ENCODE data around the gene FLNA.
"Not testable (repeated sequence)": the region's sequence is repeated elsewhere in the genome, so short reads cannot be mapped to it uniquely, and the experiment has no call there.

The FLNA gene

GRCh38 chrX:154360155-154360713 lies 14.2 kb downstream of the FLNA start:
- no peak for DNase-seq (ENCODE audit: low read depth)

DNA sequence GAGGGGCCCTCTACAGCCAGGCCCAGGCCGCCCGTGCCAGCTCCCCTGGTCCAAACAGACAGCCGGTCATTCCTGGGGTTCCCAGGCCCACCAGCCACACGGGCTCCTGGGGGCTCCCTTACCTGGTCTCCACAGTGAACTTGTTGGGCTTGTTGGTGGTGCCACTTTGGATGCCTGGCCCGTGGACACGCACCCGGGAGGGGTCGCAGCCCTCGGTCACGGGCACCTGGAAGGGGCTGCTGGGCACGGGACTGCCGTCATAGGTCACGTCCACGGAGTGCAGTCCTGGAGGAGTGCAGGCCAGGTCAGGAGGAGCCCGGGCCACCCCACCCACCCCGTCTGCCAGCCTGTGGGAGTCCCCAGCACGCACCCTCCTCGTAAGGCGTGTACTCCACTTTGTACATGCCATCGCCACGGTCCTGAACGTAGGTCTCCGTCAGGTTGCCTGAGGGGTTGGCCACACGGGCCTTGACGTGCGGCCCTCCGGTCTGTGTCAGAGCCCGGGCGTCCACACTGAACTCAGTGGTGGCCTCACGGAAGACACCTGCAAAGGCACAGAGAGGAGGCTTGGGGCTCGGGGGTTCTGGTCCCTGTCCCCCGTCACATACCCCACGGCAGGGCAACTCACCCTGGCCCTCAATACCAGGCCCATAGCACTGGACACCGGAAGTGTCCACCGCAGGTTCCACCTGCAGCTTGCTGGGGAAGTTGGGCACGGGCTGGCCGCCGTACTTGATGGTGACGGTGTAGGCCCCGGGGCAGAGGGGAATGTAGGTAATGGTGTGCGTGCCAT lies 14.9 kb downstream of the FLNA start:
- DNase-seq (ENCODE audit: low read depth) = no peak

DNA sequence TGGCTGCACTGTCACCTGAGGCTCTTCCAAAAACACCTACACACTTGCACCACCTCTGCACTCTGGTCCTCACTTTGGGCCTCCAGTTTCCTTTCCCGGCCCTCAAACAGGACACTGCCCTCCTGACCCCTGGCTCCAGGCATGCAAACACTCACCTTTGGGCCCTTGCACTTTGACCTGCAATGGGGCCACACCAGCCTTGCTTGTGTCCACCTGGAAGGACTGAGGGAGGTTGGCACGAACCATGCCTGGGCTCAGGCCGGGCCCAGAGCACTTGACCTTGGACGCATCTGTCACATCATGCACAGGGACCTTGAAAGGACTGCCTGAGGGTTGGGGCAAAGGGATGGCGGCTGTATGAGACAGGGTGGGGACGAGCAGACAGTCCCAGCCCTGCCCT lies 15.6 kb downstream of the FLNA start:
- DNase-seq (ENCODE audit: low read depth) = no peak

- no peak for DNase-seq (ENCODE audit: low read depth)
Measured at GRCh38 chrX:154358011-154358410, 16.4 kb downstream of the FLNA start.

DNA sequence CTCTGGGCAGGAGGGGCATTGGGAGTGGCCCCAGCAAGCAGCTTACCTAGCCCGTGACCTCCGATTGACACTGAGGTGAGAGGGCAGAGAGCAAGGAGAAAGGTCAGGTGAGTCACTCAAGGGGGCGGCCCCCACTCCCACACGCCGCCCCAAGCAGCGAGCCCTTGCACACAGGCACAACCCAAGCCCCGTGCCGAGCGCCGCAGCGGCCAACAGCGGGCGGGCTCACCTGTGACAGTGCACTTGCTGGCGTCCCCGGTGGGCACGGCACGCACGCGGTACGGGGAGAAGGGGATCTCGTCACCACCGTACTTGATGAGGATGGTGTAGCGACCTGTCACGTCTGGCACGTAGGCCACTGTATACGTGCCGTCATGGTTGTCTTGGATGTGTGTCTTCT lies 17.2 kb downstream of the FLNA start:
- DNase-seq (ENCODE audit: low read depth) = no peak

- DNase-seq (ENCODE audit: low read depth) = no peak
Measured at GRCh38 chrX:154356596-154356995, 17.8 kb downstream of the FLNA start.

- no peak for DNase-seq (ENCODE audit: low read depth)
Measured at GRCh38 chrX:154355776-154356140, 18.7 kb downstream of the FLNA start.

DNA sequence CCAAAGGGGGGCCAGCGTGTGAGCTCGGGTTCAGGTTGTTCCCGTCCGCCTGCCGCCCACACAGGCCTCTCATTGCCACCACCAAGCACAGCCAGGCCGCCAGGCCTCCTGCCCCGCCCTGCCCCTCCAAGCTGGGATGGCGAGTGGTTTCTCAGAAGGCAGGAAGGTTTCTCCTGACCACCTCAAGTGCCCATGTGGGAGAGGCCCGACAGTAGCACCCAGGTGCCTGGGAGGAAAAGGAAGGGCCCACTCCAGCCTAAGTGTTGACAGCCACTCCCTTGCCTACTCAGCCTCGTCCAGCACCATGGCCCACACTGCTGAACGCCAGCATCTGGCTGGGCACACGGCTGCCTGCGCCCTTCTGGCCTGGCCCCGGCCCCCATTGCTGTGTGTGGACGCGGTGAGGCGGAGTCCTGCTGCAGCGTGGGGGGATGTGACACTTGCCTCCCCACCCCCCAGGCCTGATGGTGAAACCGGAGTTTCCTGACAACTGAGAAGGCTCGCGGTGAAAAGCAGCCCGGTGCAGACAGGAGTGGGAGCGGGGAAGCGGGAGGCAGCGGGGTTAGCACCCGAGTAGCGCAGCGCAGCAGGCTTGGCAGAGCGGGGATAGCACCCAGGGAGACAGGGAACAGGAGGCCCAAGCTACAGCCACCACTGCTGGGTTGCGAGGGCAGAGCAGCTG lies 19.2 kb downstream of the FLNA start:
- no peak for DNase-seq (ENCODE audit: low read depth)

- no peak for DNase-seq (ENCODE audit: low read depth)
Measured at GRCh38 chrX:154354516-154354915, 19.9 kb downstream of the FLNA start.

- no peak for DNase-seq (ENCODE audit: low read depth)
Measured at GRCh38 chrX:154354013-154354412, 20.4 kb downstream of the FLNA start.

DNA sequence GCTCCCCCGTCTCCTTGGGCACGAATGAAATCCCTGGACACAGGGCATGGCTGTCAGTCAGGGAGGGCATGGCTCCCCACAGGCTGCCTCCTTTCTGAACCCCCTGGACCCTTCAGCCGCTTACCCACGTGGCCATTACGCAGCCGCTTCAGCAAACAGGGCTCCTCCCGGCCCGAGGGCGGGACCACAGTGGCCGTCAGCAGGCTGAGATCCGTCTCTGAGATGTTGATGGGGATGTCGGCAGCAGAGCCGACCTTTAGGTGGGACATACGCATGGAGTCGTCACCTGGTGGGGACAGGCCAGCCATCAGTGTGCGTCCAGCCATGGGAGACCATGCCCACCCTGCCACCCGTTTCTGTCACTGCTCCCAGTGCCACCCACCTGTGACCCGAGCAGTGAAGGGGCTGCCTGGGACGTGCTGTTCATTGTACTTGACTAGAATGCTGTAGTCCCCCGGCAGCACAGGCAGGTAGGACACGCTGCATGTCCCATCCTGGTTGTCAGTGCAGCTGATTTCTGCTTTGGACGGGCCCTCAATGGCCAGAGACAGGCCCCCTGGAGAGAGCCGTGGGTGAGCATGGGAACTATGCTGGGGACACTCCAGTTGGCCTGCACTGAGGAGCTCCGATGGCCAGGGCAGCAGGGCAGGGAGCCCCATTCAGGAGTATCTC lies 21.1 kb downstream of the FLNA start:
- no peak for DNase-seq (ENCODE audit: low read depth)

- DNase-seq (ENCODE audit: low read depth) = no peak
Measured at GRCh38 chrX:154352466-154352865, 22.0 kb downstream of the FLNA start.

GRCh38 chrX:154352012-154352401 lies 22.4 kb downstream of the FLNA start:
- DNase-seq (ENCODE audit: low read depth) = no peak

DNA sequence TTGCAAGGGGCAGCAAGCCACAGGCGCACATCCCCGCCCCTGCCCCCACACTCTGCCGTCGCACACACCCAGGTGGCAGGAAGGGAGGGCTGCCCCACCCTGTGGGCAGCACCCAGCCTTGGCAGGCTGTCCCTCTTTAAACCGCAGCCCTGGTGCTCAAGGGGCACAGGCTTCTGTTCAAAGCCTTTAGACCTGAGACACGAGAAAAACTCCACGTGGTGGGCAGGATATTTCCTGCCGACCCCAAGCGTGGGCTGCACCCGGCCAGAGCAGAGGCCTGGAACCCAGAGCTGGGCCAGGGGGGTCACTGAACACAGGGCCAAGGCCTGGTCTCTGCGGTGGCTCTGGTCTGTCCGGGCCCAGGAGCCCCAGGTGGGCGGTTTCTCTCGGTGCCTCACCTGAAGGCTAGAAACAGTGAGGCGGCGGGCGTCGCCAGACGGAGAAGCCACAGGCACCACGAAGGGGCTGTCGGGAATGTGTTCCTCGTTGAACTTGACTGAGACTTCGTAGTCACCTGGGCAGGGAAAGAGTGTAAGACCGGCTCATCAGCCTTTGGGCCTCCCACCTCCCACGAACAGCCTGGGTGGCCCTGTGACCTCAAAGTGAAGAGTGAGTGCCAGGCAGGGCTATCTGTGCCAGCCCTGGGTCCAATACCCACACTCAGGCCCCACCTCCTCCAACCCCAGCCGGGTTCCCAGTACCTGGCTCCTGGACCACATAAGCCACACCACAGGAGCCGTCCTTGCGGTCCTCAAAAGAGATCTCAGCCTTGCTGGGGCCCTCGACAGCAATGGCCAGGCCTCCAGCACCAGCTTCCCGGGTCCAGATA lies 23.0 kb downstream of the FLNA start:
- DNase-seq (ENCODE audit: low read depth) = no peak

DNA sequence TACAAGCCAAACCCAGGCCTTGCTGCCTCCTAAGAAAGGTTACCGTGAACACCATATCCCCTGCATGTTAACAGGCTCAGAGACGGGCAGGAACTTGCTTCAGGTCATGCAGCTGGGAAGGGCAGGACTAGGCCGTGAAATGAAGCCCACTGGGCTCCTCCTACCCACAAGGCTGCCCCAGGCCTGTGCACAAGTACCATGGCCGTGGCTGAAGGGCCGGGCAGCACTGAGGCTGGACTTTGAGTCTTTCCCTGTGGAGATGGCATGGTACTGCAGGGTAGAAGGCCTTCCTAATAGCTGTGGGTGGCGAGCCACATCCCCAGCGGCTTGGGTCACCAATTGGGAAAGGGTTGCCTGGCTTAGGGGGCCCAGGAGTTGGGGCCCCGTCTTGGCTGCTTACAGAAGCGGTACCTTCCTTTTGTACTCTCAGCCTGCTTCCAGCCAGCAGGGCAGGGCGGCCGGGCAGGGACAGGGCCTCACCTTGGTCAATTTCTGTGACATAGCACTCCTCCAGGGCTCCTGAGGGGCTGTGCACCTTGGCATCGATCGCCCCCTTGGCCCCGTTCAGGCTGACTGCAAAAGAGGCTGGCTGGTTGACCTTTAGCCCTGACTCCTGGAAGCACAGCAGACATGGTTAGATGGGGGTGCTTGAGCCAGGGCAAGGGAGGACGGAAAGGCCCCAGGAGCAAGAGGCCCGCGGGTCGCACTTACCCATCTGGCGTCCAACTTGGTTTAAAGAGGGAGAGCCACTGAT lies 23.8 kb downstream of the FLNA start:
- DNase-seq (ENCODE audit: low read depth) = no peak

GRCh38 chrX:154349979-154350378 lies 24.5 kb downstream of the FLNA start:
- no peak for DNase-seq (ENCODE audit: low read depth)

DNA sequence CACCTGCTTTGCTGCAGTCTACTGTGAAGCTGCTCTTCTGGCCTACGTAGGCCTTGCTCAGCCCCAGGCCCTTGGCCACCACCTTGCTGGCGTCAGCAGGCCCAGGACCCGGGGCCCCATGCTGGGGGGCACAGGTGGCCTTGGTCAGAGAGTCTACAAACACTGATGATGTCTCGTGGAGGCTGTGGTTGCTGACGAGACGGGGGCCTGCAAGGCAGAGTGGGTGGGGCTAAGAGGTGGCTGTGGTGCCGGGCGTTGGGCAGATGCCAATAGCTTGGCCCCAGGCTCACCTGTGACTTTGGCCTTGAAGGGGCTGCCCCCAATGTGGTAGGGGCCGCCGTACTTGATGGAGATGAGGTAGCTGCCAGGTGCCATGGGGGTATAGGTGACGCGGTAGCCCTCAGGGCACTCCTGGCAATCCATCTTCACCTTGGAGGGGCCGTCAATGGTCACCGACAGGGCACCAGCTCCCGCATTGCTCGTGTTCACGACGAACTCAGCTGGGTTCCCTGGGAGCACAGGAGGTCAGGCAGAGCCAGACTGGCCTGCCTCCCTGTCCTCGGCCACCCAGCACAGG lies 25.0 kb downstream of the FLNA start:
- DNase-seq (ENCODE audit: low read depth) = no peak

DNA sequence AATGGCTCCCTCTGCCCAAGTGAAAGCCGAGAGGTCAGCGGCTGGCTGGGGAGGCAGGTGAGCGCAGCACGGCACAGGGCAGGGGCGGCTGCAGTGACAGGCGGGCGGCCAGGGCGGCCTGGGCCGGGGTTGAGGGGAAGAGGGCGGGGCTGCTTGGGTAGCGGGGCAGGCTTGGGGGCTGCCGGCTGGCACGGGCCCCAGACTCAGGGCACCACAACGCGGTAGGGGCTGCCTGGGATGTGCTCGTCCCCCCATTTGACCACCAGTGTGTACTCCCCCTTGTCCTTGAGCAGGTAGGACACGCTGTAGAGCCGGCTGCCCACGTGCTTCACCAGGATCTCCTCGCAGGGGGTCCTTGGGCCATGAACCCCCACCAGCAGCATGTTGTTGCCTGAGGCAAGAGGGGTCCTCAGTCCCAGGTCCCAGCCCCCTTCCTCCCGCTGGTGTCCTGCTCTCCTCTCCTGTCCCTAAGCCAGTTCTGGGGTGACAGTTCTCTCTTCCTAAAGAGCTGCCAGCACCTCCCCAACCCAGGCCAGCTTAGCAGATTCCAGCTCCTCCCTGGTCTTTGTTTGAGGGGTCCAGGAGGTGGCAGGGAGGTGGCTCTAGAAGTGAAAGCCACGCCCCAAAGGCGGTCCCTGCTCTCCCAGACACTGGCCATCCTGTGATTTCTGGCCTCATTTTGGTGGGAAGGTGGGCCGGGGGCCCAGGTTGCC lies 25.6 kb downstream of the FLNA start:
- DNase-seq (ENCODE audit: low read depth) = no peak

DNA sequence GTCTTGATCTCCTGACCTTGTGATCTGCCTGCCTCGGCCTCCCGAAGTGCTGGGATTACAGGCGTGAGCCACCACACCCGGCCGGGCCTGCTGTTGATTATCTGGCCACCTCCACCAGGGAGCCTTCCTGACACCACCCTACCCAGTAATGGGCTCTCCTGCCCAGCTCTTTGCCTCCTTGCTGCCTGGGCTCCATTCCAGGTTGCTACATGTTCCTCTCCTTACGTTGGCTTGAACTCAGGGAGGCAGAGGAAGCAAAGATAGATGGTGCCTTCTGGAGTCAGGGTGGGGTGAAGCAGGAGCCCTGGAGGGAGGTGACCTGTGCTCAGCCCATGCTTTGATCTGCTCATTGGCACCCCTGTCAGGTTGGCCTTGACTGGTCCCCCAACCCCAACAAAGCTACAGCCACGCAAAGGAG lies 26.3 kb downstream of the FLNA start:
- no peak for DNase-seq (ENCODE audit: low read depth)

- not testable (repeated sequence) for DNase-seq (ENCODE audit: low read depth)
Measured at GRCh38 chrX:154343620-154344019, 30.8 kb downstream of the FLNA start.

All from fibroblast of the conjunctiva (primary cell).